Superior temporal gyrus (tissue), 1 donor: ENCODE data around the gene CEP68.
A peak's percentile ranks its signal among the peaks of the same experiment; 100 is the strongest.

Experiments
- DNase-seq: peaks from one replicate; pipeline ENCODE4 v3.0.0-alpha.2; 2016; ENCODE audit errors: extremely low spot score

The CEP68 gene

DNA sequence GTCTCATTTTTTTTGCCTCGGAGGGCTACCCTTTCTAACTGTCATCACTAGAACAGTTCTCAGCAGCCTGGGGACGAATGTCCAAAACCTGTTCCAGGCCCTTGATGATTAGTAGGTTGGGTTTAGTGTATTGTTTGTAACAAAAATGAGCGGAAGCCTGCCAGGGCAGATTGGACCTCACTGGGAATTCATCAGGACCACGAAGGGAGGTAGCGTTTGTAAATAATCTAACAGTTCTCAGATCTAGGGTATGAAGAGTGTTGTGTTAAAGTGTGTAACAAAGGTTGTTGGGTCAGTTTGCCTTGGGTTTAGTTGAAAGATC is 799 bp downstream of the CEP68 start:
- peak; percentile 44 for DNase-seq

- DNase-seq: no peak
Measured at GRCh38 chr2:65057391-65058052, 1.3 kb downstream of the CEP68 start.

DNA sequence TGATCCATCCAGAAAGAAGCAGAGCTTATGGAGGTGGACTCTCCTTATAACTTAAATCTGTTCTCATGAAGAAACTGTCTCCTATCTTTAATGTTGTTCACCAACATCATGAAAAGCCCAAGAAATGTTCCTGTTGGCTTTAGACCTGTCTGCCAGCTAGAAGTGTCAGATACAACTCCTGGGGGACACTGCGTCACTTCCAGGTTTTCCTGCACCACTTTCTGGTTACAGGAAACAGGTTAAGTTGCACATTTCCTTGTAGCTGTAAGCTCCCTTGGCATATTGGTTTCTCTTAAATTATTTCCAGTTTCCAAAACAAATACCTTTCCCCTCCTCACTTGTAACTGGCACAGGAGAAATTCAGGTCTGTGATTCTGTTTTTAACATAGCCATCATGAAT is 2.9 kb downstream of the CEP68 start:
- no peak for DNase-seq

- no peak for DNase-seq
Measured at GRCh38 chr2:65061146-65061909, 5.1 kb downstream of the CEP68 start.

GRCh38 chr2:65061910-65062339 is 5.7 kb downstream of the CEP68 start:
- no peak for DNase-seq

- no peak for DNase-seq
Measured at GRCh38 chr2:65062843-65063825, 6.9 kb downstream of the CEP68 start.

GRCh38 chr2:65064728-65065552 is 8.7 kb downstream of the CEP68 start:
- peak; percentile 80 for DNase-seq

DNA sequence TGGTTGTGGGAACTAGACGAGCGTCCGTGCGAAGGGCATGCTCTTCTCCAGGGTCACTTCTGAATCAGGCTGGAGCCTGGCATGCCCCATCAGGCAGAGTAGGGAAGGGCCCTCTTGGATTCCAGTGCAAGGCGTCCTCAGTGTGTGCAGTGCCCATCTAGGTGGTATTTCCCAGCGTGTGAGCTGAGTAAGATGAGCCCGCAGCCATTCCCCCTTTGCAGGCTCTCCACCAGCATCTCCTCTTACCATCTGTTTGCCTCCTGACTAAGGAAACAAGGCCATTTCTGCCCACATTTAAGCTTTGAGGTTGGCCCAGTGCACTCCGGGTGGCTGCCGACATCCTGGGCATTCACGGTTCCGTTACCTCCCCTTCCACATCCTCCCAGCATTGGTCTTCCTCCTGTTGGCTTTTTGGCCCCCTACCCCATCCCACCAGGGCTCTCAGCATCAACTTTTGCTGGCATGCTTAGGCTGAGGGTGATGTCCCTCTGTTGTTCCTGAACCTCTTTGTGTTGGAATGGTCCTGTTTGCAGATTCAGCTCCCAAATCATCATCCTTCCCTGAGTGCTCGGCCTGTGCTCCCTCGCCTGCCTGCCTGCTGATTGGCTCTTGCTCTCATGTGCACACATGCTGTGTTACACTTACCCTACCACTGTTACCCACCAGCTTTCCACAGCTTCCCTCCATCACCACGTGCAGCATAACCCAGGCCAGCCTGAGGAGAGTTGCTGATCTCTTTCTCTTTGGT is 11.8 kb downstream of the CEP68 start:
- no peak for DNase-seq

- DNase-seq: no peak
Measured at GRCh38 chr2:65069439-65069824, 13.2 kb downstream of the CEP68 start.

- no peak for DNase-seq
Measured at GRCh38 chr2:65070172-65070830, 14.1 kb downstream of the CEP68 start.

- DNase-seq: no peak
Measured at GRCh38 chr2:65070856-65071255, 14.6 kb downstream of the CEP68 start.

GRCh38 chr2:65071499-65072180 is 15.4 kb downstream of the CEP68 start:
- DNase-seq: no peak

- DNase-seq: no peak
Measured at GRCh38 chr2:65072181-65072970, 16.2 kb downstream of the CEP68 start.

DNA sequence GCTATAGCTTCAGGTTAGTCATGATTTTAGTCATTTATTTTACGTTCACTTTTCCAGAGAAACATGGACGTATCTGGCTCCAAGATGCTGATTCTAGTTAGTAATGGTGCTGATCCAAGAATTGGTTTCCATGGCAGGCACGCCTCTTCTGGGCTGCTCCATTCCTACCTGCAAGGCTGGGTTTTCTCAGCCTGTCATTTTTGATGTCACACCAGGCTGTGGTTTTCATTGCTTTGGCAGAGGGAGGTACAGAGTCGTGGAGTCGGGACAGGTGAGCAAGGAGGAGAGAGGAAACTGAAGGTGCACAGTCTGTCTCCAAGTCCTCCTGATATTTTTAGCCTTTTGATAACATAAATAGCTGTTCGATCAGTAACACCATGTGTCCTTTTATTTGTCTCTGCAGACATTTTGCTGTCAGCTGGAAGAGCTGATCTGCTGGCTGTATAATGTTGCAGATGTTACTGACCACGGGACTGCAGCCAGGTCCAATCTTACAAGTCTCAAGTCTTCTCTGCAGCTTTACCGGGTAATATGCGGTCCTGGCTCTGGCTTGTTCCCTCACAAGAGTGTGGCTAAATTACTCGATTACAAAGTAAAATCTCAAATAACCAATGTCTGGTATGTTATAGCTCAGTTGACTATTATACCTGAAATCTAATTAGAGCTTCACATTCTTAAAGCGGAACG is 17.8 kb downstream of the CEP68 start:
- no peak for DNase-seq

DNA sequence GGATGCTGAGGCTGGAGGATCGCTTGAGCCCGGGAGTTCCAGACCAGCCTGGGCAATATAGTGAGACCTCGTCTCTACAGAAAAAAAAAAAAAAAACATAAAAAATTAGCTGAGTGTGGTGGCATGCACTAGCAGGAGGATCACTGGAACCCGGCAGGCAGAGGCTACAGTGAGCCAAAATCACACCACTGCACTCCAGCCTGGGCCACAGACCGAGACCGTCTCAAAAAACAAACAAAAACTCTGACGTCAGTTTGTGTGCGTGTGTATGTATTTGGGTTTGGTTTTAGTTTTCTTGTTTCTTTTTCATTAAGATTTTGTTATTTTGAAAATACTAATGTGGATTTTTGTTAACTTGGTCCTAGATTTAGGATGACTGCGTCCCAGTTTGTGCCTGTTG is 19.0 kb downstream of the CEP68 start:
- DNase-seq: no peak

DNA sequence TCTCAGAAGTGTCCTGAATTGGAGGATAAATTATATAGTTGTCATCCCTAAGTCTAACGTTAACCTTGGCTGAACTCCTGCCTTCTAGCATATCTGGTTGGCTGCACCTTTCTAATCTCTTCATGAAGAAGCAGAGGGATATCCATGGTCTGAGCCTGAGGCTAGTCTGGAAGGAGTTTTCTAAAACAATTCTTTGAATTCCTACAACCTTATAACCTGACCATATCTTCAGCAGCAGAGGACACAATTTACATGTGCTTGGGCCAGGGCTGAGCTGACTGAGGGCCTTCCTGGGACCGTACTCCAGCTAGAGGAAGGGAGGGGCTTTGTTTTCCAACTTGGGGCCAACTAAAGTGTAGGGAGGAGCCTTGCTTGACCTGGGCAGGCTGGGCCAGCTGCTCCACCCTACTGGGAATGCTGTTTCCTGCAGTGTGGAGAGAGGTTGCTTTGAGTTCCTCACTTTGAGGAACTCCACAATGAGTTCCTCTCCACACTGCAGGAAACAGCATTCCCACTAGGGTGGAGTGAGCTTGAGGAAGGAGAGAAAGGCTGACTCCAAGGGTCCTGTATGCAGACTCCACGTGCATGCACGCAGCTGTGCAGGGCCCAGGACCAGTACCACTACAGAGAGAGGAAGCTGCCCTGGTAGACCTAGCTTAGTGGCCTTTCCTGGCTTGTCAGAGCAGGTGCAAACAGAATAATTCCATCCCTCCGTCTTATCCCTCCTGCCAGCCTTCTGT is 19.6 kb downstream of the CEP68 start:
- DNase-seq: no peak

GRCh38 chr2:65076345-65076710 is 20.1 kb downstream of the CEP68 start:
- DNase-seq: no peak

- DNase-seq: no peak
Measured at GRCh38 chr2:65077898-65078297, 21.7 kb downstream of the CEP68 start.
